Measurements from ENCODE around the gene PPP1R26.

- no peak for TF ChIP-seq POLR2A (IDR thresholded peaks at IDR 0.05; ENCODE audit: low read depth)
- TF ChIP-seq POLR2AphosphoS5 (IDR thresholded peaks at IDR 0.05): no peak
- no peak for TF ChIP-seq CTCF (IDR thresholded peaks at IDR 0.05)
These were observed 12.2 kb downstream of the PPP1R26 start for GRCh38 chr9:135491764-135492163.

All from esophagus muscularis mucosa (tissue), 3 donors.